ENCODE measurements around the gene TRIM10. TPM values are rescaled to one million over a fixed set of nuclear protein-coding genes. Genes with fewer than 3 reads are reported as not detected.
A peak's percentile ranks its signal among the peaks of the same experiment; 100 is the strongest.

The TRIM10 gene
- total RNA-seq, 2 experiments from 2014 or later, result 0.11 to 0.16 TPM

DNA sequence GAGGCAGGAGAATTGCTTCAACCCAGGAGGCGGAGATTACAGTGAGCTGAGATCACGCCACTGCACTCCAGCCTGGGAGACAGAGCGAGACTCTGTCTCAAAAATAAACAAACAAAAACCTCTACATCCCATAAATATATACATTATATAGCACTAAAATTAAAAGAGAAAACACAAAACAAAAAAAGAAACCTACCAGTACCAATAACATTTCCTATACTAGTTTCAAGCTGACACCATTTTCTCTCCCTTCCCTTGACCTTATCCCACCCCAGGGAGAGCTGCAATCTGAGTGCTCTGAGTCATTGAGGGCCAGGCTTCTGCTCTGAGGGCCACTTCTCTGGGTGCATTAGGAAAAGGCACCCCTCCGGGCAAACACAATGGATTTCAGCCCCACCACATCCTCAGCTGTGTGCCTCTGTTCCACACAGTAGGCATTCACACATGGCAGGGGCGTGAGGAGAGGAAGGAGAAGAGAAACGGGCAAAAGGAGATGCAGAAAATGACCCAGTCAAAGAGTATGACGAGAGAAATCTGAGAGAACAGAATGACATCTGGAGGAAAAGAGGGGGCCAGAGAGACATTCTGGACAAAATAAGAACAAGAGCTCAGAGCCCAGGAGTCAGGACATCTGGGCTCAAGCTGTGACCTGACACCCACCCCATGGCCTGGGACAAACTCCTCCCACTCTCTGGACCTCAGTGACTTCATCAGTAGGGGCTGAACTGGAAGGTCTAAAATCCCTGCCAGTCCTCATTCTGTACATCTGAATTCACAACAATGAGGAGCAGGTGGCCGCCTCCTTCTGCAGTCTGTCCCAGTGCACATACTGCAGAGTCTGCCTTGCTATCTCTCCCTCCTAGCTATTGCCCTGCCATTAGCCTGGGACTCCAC is 34.0 kb upstream of the TRIM10 start:
- H3K4me3 Mint-ChIP-seq, result no peak overlapping the region
- no peak for DNase-seq
- H3K4me1 Mint-ChIP-seq, result no peaks in the 10 kb centered on the region
- no peak for ATAC-seq
- POLR2A ChIA-PET, result no interaction called here
- peak overlapping the region; percentile 9 for H3K27ac Mint-ChIP-seq
- H3K9me3 Mint-ChIP-seq (ENCODE audit: low read depth), result no peaks in the 10 kb centered on the region
- intact Hi-C loops (cut with DNase I, micrococcal nuclease), result no loop called here
- H3K27me3 Mint-ChIP-seq, result no peaks in the 10 kb centered on the region
- CTCF ChIA-PET, result interaction anchor here (0.6 kb wide), 1 partner anchor 834 kb away, joined by 3 read pairs; no protein-coding TSS in a partner anchor
- H3K36me3 Mint-ChIP-seq (ENCODE audit: low read depth), result peaks cover 36% of the 10 kb centered on the region

DNA sequence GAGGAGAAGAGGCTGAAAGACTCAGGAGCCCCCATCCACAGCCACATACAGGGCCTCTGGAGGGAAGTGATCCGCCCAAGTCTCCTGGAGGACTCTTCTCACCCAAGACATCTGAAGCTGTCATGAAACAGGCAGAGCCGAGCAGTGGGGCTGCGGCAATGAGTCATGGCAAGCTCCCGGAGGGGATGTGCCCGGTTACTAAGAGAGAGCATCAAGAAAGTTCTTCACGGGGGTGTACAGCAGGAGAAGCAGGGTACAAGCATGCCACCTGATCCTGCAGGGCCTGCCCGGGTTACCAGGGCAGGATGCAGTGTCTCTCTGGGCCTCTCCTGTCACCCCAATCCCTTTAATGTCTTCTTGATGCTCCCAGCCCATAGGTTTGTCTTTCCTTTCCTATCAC is 31.1 kb upstream of the TRIM10 start:
- no peak overlapping the region for H3K4me3 Mint-ChIP-seq
- peak; percentile 26 for ATAC-seq
- H3K27me3 Mint-ChIP-seq, result no peaks in the 10 kb centered on the region
- ChIA-PET CTCF (interaction anchor here (0.6 to 1.2 kb wide), 2 partner anchors 12 to 475 kb away, joined by 3 to 4 read pairs; no protein-coding TSS in a partner anchor), POLR2A (interaction anchor here (0.6 kb wide), 1 partner anchor 857 kb away, joined by 7 read pairs; no protein-coding TSS in a partner anchor)
- intact Hi-C loops (cut with DNase I, micrococcal nuclease), result no loop called here
- H3K36me3 Mint-ChIP-seq (ENCODE audit: low read depth), result peaks cover 36% of the 10 kb centered on the region
- no peak for DNase-seq
- H3K9me3 Mint-ChIP-seq (ENCODE audit: low read depth), result no peaks in the 10 kb centered on the region
- H3K27ac Mint-ChIP-seq, result no peak overlapping the region
- H3K4me1 Mint-ChIP-seq, result no peaks in the 10 kb centered on the region

- Mint-ChIP-seq H3K9me3 (ENCODE audit: low read depth) (no peaks in the 10 kb centered on the region), H3K4me3 (no peak overlapping the region), H3K27me3 (no peaks in the 10 kb centered on the region), H3K27ac (no peak overlapping the region), H3K36me3 (ENCODE audit: low read depth) (peaks cover 46% of the 10 kb centered on the region), H3K4me1 (no peaks in the 10 kb centered on the region)
- DNase-seq (no peak), ATAC-seq (no peak)
- intact Hi-C loops (cut with DNase I, micrococcal nuclease), result no loop called here
- CTCF ChIA-PET, result interaction anchor here (0.7 kb wide), 1 partner anchor 31 kb away, joined by 3 read pairs; no protein-coding TSS in a partner anchor
- POLR2A ChIA-PET, result interaction anchor here (0.5 to 0.9 kb wide), 2 partner anchors 23 to 31 kb away, joined by 4 read pairs; no protein-coding TSS in a partner anchor
Measured at GRCh38 chr6:30188541-30188940, 27.5 kb upstream of the TRIM10 start.

- DNase-seq (no peak), ATAC-seq (no peak)
- ChIA-PET CTCF (interaction anchor here (0.6 kb wide), 1 partner anchor 33 kb away, joined by 3 read pairs; no protein-coding TSS in a partner anchor), POLR2A (no interaction called here)
- no peak overlapping the region for H3K4me3 Mint-ChIP-seq
- no peak overlapping the region for H3K27ac Mint-ChIP-seq
- no peaks in the 10 kb centered on the region for H3K9me3 Mint-ChIP-seq (ENCODE audit: low read depth)
- no peaks in the 10 kb centered on the region for H3K4me1 Mint-ChIP-seq
- H3K36me3 Mint-ChIP-seq (ENCODE audit: low read depth), result peaks cover 44% of the 10 kb centered on the region
- intact Hi-C loops (cut with DNase I, micrococcal nuclease), result no loop called here
- H3K27me3 Mint-ChIP-seq, result no peaks in the 10 kb centered on the region
Measured at GRCh38 chr6:30185846-30186484, 25.0 kb upstream of the TRIM10 start.

DNA sequence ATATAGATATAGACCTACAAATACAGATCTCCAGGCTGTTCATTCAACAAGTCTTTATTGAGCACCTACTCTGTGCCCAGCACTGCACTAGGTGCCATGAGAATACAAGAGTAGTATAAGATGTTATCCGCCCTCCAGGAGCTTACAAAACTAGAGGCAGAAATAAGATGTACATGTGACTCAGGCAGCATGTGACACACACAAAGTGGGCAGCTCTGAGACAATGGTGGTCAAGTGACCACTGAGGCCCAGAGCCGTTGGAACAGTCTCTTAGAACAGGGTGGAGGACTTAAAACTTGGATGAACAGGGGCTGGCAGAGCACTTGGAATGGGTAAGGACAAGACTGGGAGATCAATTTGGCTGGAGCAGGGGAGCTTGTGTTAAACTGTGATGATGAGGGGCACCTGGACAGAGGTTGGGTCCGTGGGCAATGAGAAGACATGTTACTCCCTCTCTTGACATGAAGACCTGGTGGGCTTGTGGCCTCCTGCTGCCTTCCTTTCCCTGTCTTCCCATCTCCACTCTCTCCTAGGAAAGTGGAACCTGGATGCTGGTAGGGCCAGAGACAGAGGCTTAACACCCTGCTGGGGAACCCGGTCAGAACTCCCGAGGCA is 23.5 kb upstream of the TRIM10 start:
- POLR2A ChIA-PET, result interaction anchor here (0.6 kb wide), 1 partner anchor 1869 kb away, joined by 3 read pairs; no protein-coding TSS in a partner anchor
- Mint-ChIP-seq H3K9me3 (ENCODE audit: low read depth) (peaks cover 6% of the 10 kb centered on the region), H3K4me1 (no peaks in the 10 kb centered on the region), H3K27me3 (peaks cover 4% of the 10 kb centered on the region), H3K4me3 (no peak overlapping the region), H3K27ac (no peak overlapping the region), H3K36me3 (ENCODE audit: low read depth) (peaks cover 41% of the 10 kb centered on the region)
- CTCF ChIA-PET, result interaction anchor here (1.0 kb wide), 1 partner anchor 52 kb away, joined by 5 read pairs; no protein-coding TSS in a partner anchor
- intact Hi-C loops (cut with DNase I, micrococcal nuclease), result no loop called here
- DNase-seq (no peak), ATAC-seq (no peak)

DNA sequence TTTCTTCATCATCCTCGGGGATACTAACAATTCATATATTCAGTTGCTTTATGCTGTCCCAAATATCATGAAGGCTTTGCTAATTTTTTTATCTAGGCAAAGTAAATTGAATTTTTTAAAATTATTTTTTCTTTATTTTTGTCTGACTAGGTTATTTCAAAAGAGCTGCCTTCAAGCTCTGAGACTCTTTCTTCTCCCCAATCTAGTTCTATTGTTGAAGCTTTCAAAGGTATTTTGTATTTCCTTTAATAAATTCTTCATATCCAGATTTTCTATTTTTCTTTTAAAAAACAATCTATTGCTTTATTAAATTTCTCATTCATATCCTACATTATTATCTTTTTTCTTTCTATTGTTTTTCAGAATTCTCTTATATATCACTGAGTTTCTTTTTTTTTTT is 19.1 kb upstream of the TRIM10 start:
- DNase-seq (no peak), ATAC-seq (no peak)
- H3K27me3 Mint-ChIP-seq, result peaks cover 32% of the 10 kb centered on the region
- ChIA-PET CTCF (interaction anchor here (0.6 kb wide), 1 partner anchor 77 kb away, joined by 3 read pairs; no protein-coding TSS in a partner anchor), POLR2A (no interaction called here)
- peaks cover 8% of the 10 kb centered on the region for H3K9me3 Mint-ChIP-seq (ENCODE audit: low read depth)
- intact Hi-C loops (cut with DNase I, micrococcal nuclease), result no loop called here
- peaks cover 9% of the 10 kb centered on the region for H3K36me3 Mint-ChIP-seq (ENCODE audit: low read depth)
- no peak overlapping the region for H3K27ac Mint-ChIP-seq
- no peaks in the 10 kb centered on the region for H3K4me1 Mint-ChIP-seq
- no peak overlapping the region for H3K4me3 Mint-ChIP-seq

DNA sequence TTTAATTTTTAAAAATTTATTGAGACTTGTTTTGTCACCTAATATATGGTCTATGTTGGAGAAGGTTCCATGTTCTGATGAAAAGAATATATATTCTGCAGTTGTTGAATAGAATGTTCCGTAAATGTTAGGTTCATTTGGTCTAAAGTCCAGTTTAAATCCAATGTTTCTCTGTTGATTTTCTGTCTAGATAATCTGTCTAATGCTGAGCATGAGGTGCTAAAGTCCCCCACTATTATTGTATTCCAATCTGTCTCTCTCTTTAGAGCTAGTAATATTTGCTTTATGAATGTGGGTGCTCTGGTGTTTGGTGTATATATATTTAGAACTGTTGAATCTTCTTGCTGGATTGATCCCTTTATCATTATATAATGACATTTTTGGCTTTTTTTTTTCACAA is 17.8 kb upstream of the TRIM10 start:
- Mint-ChIP-seq H3K36me3 (ENCODE audit: low read depth) (peaks cover 2% of the 10 kb centered on the region), H3K27ac (no peak overlapping the region), H3K4me3 (no peak overlapping the region), H3K9me3 (ENCODE audit: low read depth) (peaks cover 8% of the 10 kb centered on the region), H3K4me1 (no peaks in the 10 kb centered on the region), H3K27me3 (peaks cover 34% of the 10 kb centered on the region)
- CTCF ChIA-PET, result interaction anchor here (0.6 to 0.7 kb wide), 2 partner anchors 52 to 100 kb away, joined by 3 to 4 read pairs; no protein-coding TSS in a partner anchor
- no peak for ATAC-seq
- POLR2A ChIA-PET, result no interaction called here
- intact Hi-C loops (cut with DNase I, micrococcal nuclease), result no loop called here
- no peak for DNase-seq

DNA sequence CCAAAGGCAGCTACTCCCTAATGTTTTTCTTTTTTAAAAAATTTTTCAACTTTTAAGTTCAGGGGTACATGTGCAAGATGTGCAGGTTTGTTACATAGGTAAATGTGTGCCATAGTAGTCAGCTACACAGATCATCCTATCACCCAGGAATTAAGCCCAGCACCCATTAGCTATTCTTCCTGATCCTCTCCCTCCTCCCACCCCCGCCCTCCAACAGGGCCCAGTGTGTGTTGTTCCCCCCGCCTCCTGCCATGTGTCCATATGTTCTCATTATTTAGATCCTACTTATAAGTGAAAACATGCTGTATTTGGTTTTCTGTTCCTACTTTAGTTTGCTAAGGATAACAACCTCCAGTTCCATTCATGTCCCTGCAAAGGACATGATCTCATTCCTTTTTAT is 14.8 kb upstream of the TRIM10 start:
- no peak overlapping the region for H3K4me3 Mint-ChIP-seq
- peaks cover 7% of the 10 kb centered on the region for H3K9me3 Mint-ChIP-seq (ENCODE audit: low read depth)
- CTCF ChIA-PET, result interaction anchor here (0.9 kb wide), 1 partner anchor 277 kb away, joined by 3 read pairs; no protein-coding TSS in a partner anchor
- H3K36me3 Mint-ChIP-seq (ENCODE audit: low read depth), result peaks cover 2% of the 10 kb centered on the region
- ATAC-seq (no peak), DNase-seq (no peak)
- H3K4me1 Mint-ChIP-seq, result peaks cover 2% of the 10 kb centered on the region
- POLR2A ChIA-PET, result no interaction called here
- intact Hi-C loops (cut with DNase I, micrococcal nuclease), result no loop called here
- H3K27me3 Mint-ChIP-seq, result peaks cover 50% of the 10 kb centered on the region
- H3K27ac Mint-ChIP-seq, result no peak overlapping the region

GRCh38 chr6:30172681-30173080 is 11.7 kb upstream of the TRIM10 start:
- intact Hi-C loops (cut with DNase I, micrococcal nuclease), result loop anchor here in 1 of 2 experiments (5.0 kb wide), 1 partner anchor 325 kb away; no protein-coding TSS in a partner anchor
- Mint-ChIP-seq H3K27ac (no peak overlapping the region), H3K27me3 (peaks cover 52% of the 10 kb centered on the region), H3K4me3 (no peak overlapping the region), H3K9me3 (ENCODE audit: low read depth) (no peaks in the 10 kb centered on the region), H3K4me1 (peaks cover 4% of the 10 kb centered on the region), H3K36me3 (ENCODE audit: low read depth) (no peaks in the 10 kb centered on the region)
- POLR2A ChIA-PET, result no interaction called here
- no peak for DNase-seq
- ATAC-seq, result no peak
- CTCF ChIA-PET, result interaction anchor here (1.0 kb wide), 1 partner anchor 41 kb away, joined by 3 read pairs; no protein-coding TSS in a partner anchor

GRCh38 chr6:30171677-30172471 is 10.9 kb upstream of the TRIM10 start:
- intact Hi-C loops (cut with DNase I, micrococcal nuclease), result loop anchor here (2.0 to 5.0 kb wide), 3 partner anchors 41 to 325 kb away; no protein-coding TSS in a partner anchor
- H3K27me3 Mint-ChIP-seq, result peaks cover 45% of the 10 kb centered on the region
- no peaks in the 10 kb centered on the region for H3K9me3 Mint-ChIP-seq (ENCODE audit: low read depth)
- ChIA-PET CTCF (interaction anchor here (1.1 to 2.2 kb wide), 3 partner anchors 11 to 69 kb away, joined by 3 to 23 read pairs (median 4); no protein-coding TSS in a partner anchor), POLR2A (no interaction called here)
- H3K36me3 Mint-ChIP-seq (ENCODE audit: low read depth), result no peaks in the 10 kb centered on the region
- DNase-seq (peak; percentile 19), ATAC-seq (peak; percentile 12)
- no peak overlapping the region for H3K4me3 Mint-ChIP-seq
- H3K27ac Mint-ChIP-seq, result no peak overlapping the region
- peaks cover 9% of the 10 kb centered on the region for H3K4me1 Mint-ChIP-seq

Data from activated CD4-positive, alpha-beta T cell treated with anti-CD3 and anti-CD28 coated beads for 36 hours (primary cell).